SK-N-SH (cell line): Measurements from ENCODE around the gene TSPAN15. TPM values are rescaled to one million over a fixed set of nuclear protein-coding genes. Genes with fewer than 3 reads are reported as not detected.
"Not testable (repeated sequence)": the region's sequence is repeated elsewhere in the genome, so short reads cannot be mapped to it uniquely, and the experiment has no call there.

ENCODE experiments used
- CTCF ChIA-PET: fragments of 300-600, 350-600 bp; formaldehyde crosslinking; extraction: SDS; loops from one replicate; lab custom pipeline; 2021; lab: Yijun Ruan, JAX
- POLR2A ChIA-PET: fragments of 350-600 bp; sonication (Branson Sonifier 250); formaldehyde crosslinking; extraction: SDS; loops from one replicate; lab custom pipeline; 2020; ENCODE audit warnings: antibody characterized with exemption, inconsistent platforms; lab: Yijun Ruan, JAX
- DNase-seq: peaks from one replicate; pipeline ENCODE4 v3.0.0; 2012
- H2AFZ ChIP-seq: fragments of 200-600 bp; sonication (generic); 2 replicates; pipeline ENCODE4 v1.8.1; 2016; ENCODE audit warnings: antibody characterized with exemption, mild to moderate bottlenecking, low read depth
- H3F3A ChIP-seq: fragments of 200-600 bp; sonication (generic); replicated peaks from 2 replicates; pipeline ENCODE3; 2016; ENCODE audit warnings: antibody characterized with exemption, mild to moderate bottlenecking; ENCODE audit not compliant: insufficient read depth
- H3K27ac ChIP-seq, 2 experiments: fragments of 200-500 bp in 1 of 2; fragments of 200-600 bp in 1 of 2; sonication (Bioruptor generic) in 1 of 2; sonication (generic), shearing (Covaris generic) in 1 of 2; 2 replicates each; pipeline versions ENCODE4 v1.5.1 to v1.6.1; 2014 to 2016; ENCODE audit warnings: low read depth in 2 of 2, inconsistent platforms in 1 of 2, low read length in 1 of 2, mild to moderate bottlenecking in 1 of 2, mixed read lengths in 1 of 2
- H3K27me3 ChIP-seq: fragments of 200-600 bp; sonication (generic), shearing (Covaris generic); 2 replicates; pipeline ENCODE4 v1.6.1; 2016; ENCODE audit warnings: mixed run types; ENCODE audit not compliant: insufficient read depth
- H3K36me3 ChIP-seq, 2 experiments: fragments of 200-500 bp in 1 of 2; fragments of 200-600 bp in 1 of 2; sonication (Bioruptor generic) in 1 of 2; sonication (generic) in 1 of 2; replicated peaks in 1 of 2; 2 replicates each; pipeline versions ENCODE3 to v1.5.1; 2014 to 2016; ENCODE audit warnings: low read length in 1 of 2, mild to moderate bottlenecking in 1 of 2; ENCODE audit not compliant: insufficient read depth in 2 of 2, control insufficient read depth in 1 of 2
- H3K4me1 ChIP-seq, 2 experiments: fragments of 200-500 bp in 1 of 2; fragments of 200-600 bp in 1 of 2; sonication (Bioruptor generic) in 1 of 2; sonication (generic), shearing (Covaris generic) in 1 of 2; 2 replicates each; pipeline versions ENCODE4 v1.5.1 to v1.6.1; 2014 to 2016; ENCODE audit warnings: low read depth in 1 of 2, low read length in 1 of 2, mixed run types in 1 of 2; ENCODE audit not compliant: insufficient read depth in 2 of 2, control insufficient read depth in 1 of 2
- H3K4me2 ChIP-seq: fragments of 200-600 bp; sonication (generic), shearing (Covaris generic); 2 replicates; pipeline ENCODE4 v1.6.1; 2017; ENCODE audit warnings: mixed run types
- H3K4me3 ChIP-seq, 2 experiments: fragments of 200-500 bp in 1 of 2; fragments of 200-600 bp in 1 of 2; sonication (Bioruptor generic) in 1 of 2; sonication (generic), shearing (Covaris generic) in 1 of 2; 2 replicates each; pipeline versions ENCODE4 v1.5.1 to v1.8.1; 2014 to 2016; ENCODE audit warnings: low read depth in 2 of 2, inconsistent platforms in 1 of 2, low read length in 1 of 2, mild to moderate bottlenecking in 1 of 2, mixed read lengths in 1 of 2, moderate library complexity in 1 of 2
- H3K79me2 ChIP-seq: fragments of 200-600 bp; sonication (generic); 2 replicates; pipeline ENCODE4 v1.8.1; 2017; ENCODE audit warnings: mild to moderate bottlenecking; ENCODE audit not compliant: insufficient read depth
- H3K9ac ChIP-seq: fragments of 200-600 bp; sonication (generic); 2 replicates; pipeline ENCODE4 v1.6.1; 2017; ENCODE audit warnings: mixed run types
- H3K9me2 ChIP-seq: fragments of 200-600 bp; sonication (generic); 2 replicates; pipeline ENCODE4 v1.6.1; 2017; ENCODE audit warnings: mixed run types
- H3K9me3 ChIP-seq: fragments of 200-600 bp; sonication (generic); 2 replicates; pipeline ENCODE4 v1.6.1; 2017; ENCODE audit warnings: mixed run types, mild to moderate bottlenecking, moderate library complexity
- H4K20me1 ChIP-seq: fragments of 200-600 bp; sonication (generic); 2 replicates; pipeline ENCODE4 v1.6.1; 2017; ENCODE audit warnings: mild to moderate bottlenecking, mixed run types; ENCODE audit not compliant: insufficient read depth
- FOSL2 ChIP-seq: IDR thresholded peaks from 2 replicates; pipeline ENCODE4 v1.4.0; 2012; ENCODE audit warnings: low read depth, mild to moderate bottlenecking, moderate library complexity, borderline replicate concordance
- FOXM1 ChIP-seq: IDR thresholded peaks from 2 replicates; pipeline ENCODE4 v1.4.0; 2012; ENCODE audit warnings: low read depth, mild to moderate bottlenecking
- NRF1 ChIP-seq: IDR thresholded peaks from 2 replicates; pipeline ENCODE4 v1.6.1; 2012; ENCODE audit warnings: low read depth, mild to moderate bottlenecking, low read length
- RAD21 ChIP-seq: IDR thresholded peaks from 2 replicates; pipeline ENCODE4 v1.6.1; 2012; ENCODE audit warnings: mild to moderate bottlenecking, low read length
- RXRA ChIP-seq: IDR thresholded peaks from 2 replicates; pipeline ENCODE4 v1.4.0; 2012; ENCODE audit warnings: low read depth, mild to moderate bottlenecking, borderline replicate concordance
- SIN3A ChIP-seq: IDR thresholded peaks from 2 replicates; pipeline ENCODE4 v1.6.1; 2012; ENCODE audit warnings: low read depth, mild to moderate bottlenecking, low read length, moderate library complexity, borderline replicate concordance
- SMC3 ChIP-seq: IDR thresholded peaks from 2 replicates; pipeline ENCODE4 v1.6.1; 2012; ENCODE audit warnings: low read depth, low read length, improper control_type of control experiment
- TAF1 ChIP-seq: IDR thresholded peaks from 2 replicates; pipeline ENCODE4 v1.6.1; 2012; ENCODE audit warnings: low read depth, mild to moderate bottlenecking, low read length, moderate library complexity, borderline replicate concordance
- TCF12 ChIP-seq: IDR thresholded peaks from 2 replicates; pipeline ENCODE4 v1.4.0; 2012
- TEAD4 ChIP-seq: IDR thresholded peaks from 2 replicates; pipeline ENCODE4 v1.4.0; 2012; ENCODE audit warnings: mild to moderate bottlenecking, borderline replicate concordance; ENCODE audit not compliant: insufficient read depth
- WGBS: methylation state at CpG from one replicate; pipeline ENCODE4 v1.1.6; 2017; ENCODE audit warnings: low lambda C conversion rate; 5-methylcytosine and 5-hydroxymethylcytosine counted together
- polyA plus RNA-seq, 3 experiments: library from polyadenylated mRNA; depleted of rRNA; stranded (reverse); fragments of >200 nt; gene quantifications; 2 replicates each; pipeline ENCODE4 v1.2.3, GENCODE V29; 2012
- TF ChIP-seq, protein P1 (sequence below): fragments of 150-350 bp; IDR thresholded peaks from 2 replicates; pipeline ENCODE4 v1.6.1; 2017; ENCODE audit warnings: antibody characterized with exemption, low read length, low read depth, borderline replicate concordance
- TF ChIP-seq, protein P2 (sequence below): IDR thresholded peaks from 2 replicates; pipeline ENCODE4 v1.4.0; 2012; ENCODE audit warnings: low read depth
- TF ChIP-seq, protein P3 (sequence below): fragments of 200-600 bp; sonication (generic); IDR thresholded peaks from 2 replicates; pipeline ENCODE4 v1.6.1; 2017; ENCODE audit warnings: antibody characterized with exemption, mild to moderate bottlenecking, moderate library complexity

The TSPAN15 gene
- polyA plus RNA-seq, 1 of the 3 experiments (the other 2 are of a cell fraction): 8.5 TPM

DNA sequence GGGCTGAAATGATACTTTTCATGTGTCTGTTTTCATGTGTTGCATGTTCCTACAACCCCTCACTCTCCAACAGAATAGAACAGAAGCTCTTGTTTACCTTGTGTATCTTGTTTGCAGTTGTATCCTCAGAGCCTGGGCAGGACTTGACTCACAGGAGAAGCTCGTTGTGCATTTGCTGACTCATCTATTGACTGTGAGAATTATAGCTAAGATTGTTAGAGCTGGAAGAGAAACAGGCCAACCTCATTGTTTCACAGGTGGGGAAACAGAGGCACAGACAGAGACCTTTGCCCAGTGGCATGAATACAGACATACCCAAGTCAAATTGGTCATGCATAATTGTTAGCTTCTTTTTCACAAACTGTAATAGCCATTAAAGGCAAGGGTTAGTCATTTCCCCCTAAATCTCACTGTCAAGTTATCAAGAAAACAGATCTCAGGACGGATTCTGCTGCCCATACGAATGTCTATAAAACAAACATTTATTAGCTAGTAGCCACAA lies 4.6 kb upstream of the TSPAN15 start (continued):
- TF ChIP-seq RXRA (peak; percentile 37; the same call in 1 of the 2 replicates), FOXM1 (no peak), SMC3 (no peak), FOSL2 (peak; percentile 96), SIN3A (no peak), TEAD4 (peak; percentile 75), TCF12 (peak; percentile 79), RAD21 (no peak)
- TF ChIP-seq, protein P1, sequence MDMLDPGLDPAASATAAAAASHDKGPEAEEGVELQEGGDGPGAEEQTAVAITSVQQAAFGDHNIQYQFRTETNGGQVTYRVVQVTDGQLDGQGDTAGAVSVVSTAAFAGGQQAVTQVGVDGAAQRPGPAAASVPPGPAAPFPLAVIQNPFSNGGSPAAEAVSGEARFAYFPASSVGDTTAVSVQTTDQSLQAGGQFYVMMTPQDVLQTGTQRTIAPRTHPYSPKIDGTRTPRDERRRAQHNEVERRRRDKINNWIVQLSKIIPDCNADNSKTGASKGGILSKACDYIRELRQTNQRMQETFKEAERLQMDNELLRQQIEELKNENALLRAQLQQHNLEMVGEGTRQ: no peak
- TF ChIP-seq, protein P2, sequence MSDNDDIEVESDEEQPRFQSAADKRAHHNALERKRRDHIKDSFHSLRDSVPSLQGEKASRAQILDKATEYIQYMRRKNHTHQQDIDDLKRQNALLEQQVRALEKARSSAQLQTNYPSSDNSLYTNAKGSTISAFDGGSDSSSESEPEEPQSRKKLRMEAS: peak; percentile 25; the same call in 1 of the 2 replicates
- TF ChIP-seq, all 33 proteins: peak for 9

DNA sequence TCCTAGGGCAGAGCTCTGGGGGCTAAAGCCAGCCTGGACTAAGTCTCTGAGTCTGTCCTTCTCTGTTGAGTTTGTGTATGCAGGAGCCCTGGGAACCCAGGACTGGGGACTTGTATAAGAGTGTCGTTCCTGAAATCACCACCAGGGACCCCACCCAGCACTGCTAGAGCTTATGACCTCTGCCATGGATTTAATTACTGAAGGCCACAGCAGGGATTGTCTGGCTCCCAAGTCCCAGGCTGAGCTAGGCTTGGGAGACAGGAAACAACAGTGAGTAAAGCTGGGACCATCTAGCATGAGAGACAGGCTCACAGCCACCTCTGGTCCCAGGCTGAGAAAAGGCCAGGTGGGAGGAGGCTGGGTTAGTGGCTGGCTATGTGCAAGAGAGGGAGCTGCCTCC lies 1.4 kb upstream of the TSPAN15 start:
- H3K4me3 ChIP-seq: no peak overlapping the region
- POLR2A ChIA-PET: no interaction called here
- peaks cover 20% of the 10 kb centered on the region for H3F3A ChIP-seq
- H3K27ac ChIP-seq: no peak overlapping the region
- TF ChIP-seq, protein P3, sequence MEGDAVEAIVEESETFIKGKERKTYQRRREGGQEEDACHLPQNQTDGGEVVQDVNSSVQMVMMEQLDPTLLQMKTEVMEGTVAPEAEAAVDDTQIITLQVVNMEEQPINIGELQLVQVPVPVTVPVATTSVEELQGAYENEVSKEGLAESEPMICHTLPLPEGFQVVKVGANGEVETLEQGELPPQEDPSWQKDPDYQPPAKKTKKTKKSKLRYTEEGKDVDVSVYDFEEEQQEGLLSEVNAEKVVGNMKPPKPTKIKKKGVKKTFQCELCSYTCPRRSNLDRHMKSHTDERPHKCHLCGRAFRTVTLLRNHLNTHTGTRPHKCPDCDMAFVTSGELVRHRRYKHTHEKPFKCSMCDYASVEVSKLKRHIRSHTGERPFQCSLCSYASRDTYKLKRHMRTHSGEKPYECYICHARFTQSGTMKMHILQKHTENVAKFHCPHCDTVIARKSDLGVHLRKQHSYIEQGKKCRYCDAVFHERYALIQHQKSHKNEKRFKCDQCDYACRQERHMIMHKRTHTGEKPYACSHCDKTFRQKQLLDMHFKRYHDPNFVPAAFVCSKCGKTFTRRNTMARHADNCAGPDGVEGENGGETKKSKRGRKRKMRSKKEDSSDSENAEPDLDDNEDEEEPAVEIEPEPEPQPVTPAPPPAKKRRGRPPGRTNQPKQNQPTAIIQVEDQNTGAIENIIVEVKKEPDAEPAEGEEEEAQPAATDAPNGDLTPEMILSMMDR: peak; percentile 57
- TF ChIP-seq TAF1: no peak
- no peak for TF ChIP-seq NRF1
- TF ChIP-seq SMC3: peak; percentile 24; the same call in 1 of the 2 replicates
- TF ChIP-seq RAD21: peak; percentile 56
- DNase-seq: peak; percentile 78
- H2AFZ ChIP-seq: no peak overlapping the region
- CTCF ChIA-PET: interaction anchor here (0.6 to 7.6 kb wide), 20 partner anchors 9 to 208 kb away, joined by 3 to 38 read pairs (median 4); no protein-coding TSS in a partner anchor
- no peaks in the 10 kb centered on the region for H3K9me3 ChIP-seq
- H3K79me2 ChIP-seq: no peaks in the 10 kb centered on the region
- no peaks in the 10 kb centered on the region for H3K9me2 ChIP-seq
- H3K36me3 ChIP-seq: no peaks in the 10 kb centered on the region
- peaks cover 13 to 29% of the 10 kb centered on the region in 2 experiments; a peak in 3 of 4 replicates for H3K4me1 ChIP-seq
- no peaks in the 10 kb centered on the region for H3K27me3 ChIP-seq
- no peak overlapping the region for H3K9ac ChIP-seq
- no peak overlapping the region for H3K4me2 ChIP-seq
- 36% methylated on average over 1 of the region's 1 CpG for WGBS
- no peaks in the 10 kb centered on the region for H4K20me1 ChIP-seq

DNA sequence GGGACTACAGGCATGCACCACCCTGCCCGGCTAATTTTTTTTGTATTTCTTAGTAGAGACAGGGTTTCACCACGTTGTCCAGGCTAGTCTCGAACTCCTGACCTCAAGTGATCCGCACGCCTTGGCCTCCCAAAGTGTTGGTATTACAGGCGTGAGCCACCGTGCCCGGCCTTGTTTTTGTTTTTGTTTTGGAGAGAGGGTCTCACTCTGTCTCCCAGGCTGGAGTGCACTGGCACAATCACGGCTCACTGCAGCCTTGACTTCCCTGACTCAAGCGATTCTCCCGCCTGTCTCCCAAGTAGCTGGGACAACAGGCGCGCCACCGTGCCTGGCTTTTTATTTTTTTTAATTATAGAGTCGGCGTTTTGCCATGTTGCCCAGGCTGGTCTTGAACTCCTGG lies 870 bp upstream of the TSPAN15 start:
- H2AFZ ChIP-seq, H3K79me2 ChIP-seq, H3K9ac ChIP-seq, H3K27me3 ChIP-seq, H3K9me2 ChIP-seq, POLR2A ChIA-PET, H3K4me3 ChIP-seq, H4K20me1 ChIP-seq, H3K27ac ChIP-seq, H3K9me3 ChIP-seq, H3K4me2 ChIP-seq, DNase-seq, H3K36me3 ChIP-seq: not testable (repeated sequence)
- H3F3A ChIP-seq: peaks cover 20% of the 10 kb centered on the region
- CTCF ChIA-PET: interaction anchor here (0.6 to 7.6 kb wide), 19 partner anchors 8 to 279 kb away, joined by 3 to 38 read pairs (median 4); no protein-coding TSS in a partner anchor
- 77% methylated on average over 16 of the region's 16 CpGs for WGBS
- peaks cover 13 to 29% of the 10 kb centered on the region in 2 experiments; a peak in 3 of 4 replicates for H3K4me1 ChIP-seq
